Skeletal muscle satellite cell (primary cell): ENCODE data around the gene RPRD1B.

ENCODE experiments used
- H3K27me3 ChIP-seq: 2 replicates; pipeline ENCODE4 v1.7.0; 2013; ENCODE audit warnings: low read length; ENCODE audit not compliant: control insufficient read depth, insufficient read depth
- H3K36me3 ChIP-seq: 2 replicates; pipeline ENCODE4 v1.7.0; 2013; ENCODE audit warnings: mild to moderate bottlenecking, control low read depth, low read length; ENCODE audit not compliant: insufficient read depth
- H3K4me1 ChIP-seq: 2 replicates; pipeline ENCODE4 v1.7.0; 2013; ENCODE audit warnings: low read length; ENCODE audit not compliant: control insufficient read depth, insufficient read depth
- H3K4me2 ChIP-seq: 2 replicates; pipeline ENCODE4 v1.7.0; 2013; ENCODE audit warnings: mild to moderate bottlenecking, low read length
- H3K4me3 ChIP-seq: 2 replicates; pipeline ENCODE4 v1.7.0; 2013; ENCODE audit warnings: low read length
- H3K9ac ChIP-seq: 2 replicates; pipeline ENCODE4 v1.7.0; 2013; ENCODE audit warnings: mild to moderate bottlenecking, low read depth, low read length, moderate library complexity
- H3K9me3 ChIP-seq: replicated peaks from 2 replicates; pipeline ENCODE4 v1.7.0; 2013; ENCODE audit warnings: mild to moderate bottlenecking, control low read depth, low read length

RPRD1B gene

DNA sequence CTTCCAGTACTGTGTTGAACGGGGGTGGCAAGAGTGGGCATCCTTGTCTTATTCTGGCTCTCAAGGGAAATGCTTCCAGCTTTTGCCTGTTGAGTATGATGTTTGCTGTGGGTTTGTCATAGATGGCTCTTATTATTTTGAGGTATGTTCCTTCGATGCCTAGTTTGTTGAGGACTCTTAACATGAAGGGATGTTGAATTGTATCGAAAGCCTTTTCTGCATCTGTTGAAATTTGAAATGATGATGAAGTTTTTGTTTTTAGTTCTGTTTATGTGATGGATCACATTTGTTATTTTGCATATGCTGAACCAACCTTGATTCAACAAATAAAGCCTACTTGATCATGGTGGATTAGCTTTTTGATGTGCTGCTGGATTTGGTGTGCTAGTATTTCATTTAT lies 48.0 kb downstream of the RPRD1B start:
- Histone ChIP-seq H3K27me3 (no peaks in the 10 kb centered on the region), H3K36me3 (peaks cover 47% of the 10 kb centered on the region), H3K9me3 (no peaks in the 10 kb centered on the region), H3K4me3 (no peak overlapping the region), H3K4me1 (peaks cover 4% of the 10 kb centered on the region), H3K9ac (no peak overlapping the region), H3K4me2 (no peak overlapping the region)

DNA sequence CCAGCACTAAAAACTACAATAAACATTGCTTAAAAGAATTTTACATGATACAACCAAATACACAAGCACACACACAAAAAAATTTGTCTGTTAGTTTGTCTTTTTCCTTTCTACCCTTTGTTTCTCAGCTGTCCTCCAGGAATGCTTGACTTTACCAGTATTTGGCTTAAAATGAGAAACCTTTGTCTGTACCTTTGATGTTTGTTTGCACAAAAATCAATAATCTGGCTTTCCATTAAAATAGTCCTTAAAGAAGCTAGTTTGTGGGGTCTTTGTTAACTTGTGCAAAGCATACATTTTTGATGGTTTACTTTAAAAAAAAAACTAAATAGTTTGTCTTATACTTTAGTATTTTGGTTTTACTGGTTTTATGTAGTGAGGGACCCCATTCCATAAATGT lies 49.3 kb downstream of the RPRD1B start:
- H3K4me3 ChIP-seq = no peak overlapping the region
- H3K4me1 ChIP-seq = peaks cover 4% of the 10 kb centered on the region
- H3K9me3 ChIP-seq = no peaks in the 10 kb centered on the region
- H3K9ac ChIP-seq = no peak overlapping the region
- no peak overlapping the region for H3K4me2 ChIP-seq
- H3K36me3 ChIP-seq = peaks cover 54% of the 10 kb centered on the region
- H3K27me3 ChIP-seq = no peaks in the 10 kb centered on the region

DNA sequence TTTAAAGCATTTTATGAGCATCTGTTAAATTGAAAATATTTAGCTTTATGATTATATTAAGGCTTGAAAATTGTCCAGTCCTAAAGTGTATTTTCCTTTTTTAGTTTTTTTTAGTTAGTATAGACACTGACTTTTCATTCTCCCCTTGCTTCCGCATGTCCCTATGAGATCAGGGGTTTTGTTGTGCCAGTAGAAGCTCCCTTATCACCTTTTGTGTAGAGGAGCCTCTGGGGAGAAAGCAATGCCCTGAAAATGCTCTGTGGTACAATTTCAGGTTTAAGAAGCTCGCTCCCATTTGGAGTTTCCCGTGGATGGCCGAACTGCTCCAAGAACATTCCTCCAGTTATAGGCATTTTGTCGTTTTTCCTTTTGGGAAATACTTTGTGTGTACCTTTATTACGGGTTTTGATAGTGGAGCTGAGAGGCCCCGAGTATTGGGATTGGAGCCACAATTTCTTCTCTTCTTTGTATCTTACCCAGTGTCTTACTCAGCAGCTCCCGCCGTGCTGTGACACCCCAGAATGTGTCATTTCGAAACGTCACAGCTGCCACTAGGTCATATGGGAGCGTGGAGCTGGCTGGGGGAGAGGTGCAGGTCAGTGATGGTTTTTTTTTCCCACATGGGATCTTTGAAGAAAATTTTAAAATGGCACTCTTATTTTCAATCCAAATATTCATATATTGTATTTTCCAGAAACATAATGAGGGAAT lies 49.9 kb downstream of the RPRD1B start:
- peaks cover 60% of the 10 kb centered on the region for H3K36me3 ChIP-seq

DNA sequence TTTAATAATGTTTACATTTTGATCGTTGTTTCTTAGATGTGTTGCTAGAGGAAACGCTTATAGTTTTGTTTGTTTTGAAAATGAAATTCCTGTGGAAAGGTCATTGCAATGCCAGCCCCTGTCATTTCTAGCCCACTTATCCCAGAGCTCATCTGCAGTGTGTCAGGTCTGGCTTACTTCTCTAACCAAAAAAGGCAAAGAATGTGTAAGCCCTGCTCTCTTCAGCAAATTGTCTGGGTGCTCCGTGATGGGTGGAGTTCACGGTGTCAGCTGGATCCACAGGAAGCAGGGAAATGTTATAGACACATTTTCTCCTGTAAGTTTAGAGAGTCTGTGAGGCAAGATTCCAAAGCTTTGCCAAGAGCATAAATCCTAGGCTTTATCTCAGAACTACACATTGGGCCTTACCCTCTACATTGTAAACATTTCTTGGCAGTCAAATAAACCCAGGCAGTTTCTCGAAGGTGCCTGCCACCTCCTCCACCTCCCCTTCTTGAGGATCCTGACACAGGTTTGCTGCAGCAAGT lies 50.9 kb downstream of the RPRD1B start:
- no peak overlapping the region for H3K4me2 ChIP-seq
- peaks cover 58% of the 10 kb centered on the region for H3K36me3 ChIP-seq
- no peaks in the 10 kb centered on the region for H3K27me3 ChIP-seq
- H3K4me3 ChIP-seq = no peak overlapping the region
- H3K9me3 ChIP-seq = no peaks in the 10 kb centered on the region
- peaks cover 4% of the 10 kb centered on the region for H3K4me1 ChIP-seq
- H3K9ac ChIP-seq = no peak overlapping the region

More for the DNA sequence above, 49.9 kb downstream of the RPRD1B start:
- Histone ChIP-seq H3K9me3 (no peaks in the 10 kb centered on the region), H3K27me3 (no peaks in the 10 kb centered on the region), H3K9ac (no peak overlapping the region), H3K4me3 (no peak overlapping the region), H3K4me1 (peaks cover 4% of the 10 kb centered on the region), H3K4me2 (no peak overlapping the region)

DNA sequence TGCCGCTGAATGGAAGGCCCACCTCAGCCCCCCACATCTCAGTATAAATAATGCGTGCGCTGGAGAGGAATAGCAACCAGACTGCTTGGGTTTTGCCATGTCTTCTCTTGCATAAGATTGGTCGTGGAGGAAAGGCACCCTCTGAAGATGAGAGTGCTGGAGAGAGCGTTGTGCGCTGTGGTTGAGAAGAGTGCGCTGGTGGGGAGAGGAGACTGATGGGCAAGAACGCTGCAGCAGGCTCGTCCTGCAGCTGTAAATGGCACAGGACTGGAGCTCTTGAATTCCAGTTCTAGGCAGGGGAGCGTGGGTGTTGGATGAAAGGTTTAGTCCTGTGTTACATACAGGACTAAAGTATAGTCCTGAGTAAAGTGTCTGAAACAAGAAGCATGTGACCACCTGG lies 51.5 kb downstream of the RPRD1B start:
- peaks cover 4% of the 10 kb centered on the region for H3K4me1 ChIP-seq
- H3K27me3 ChIP-seq = no peaks in the 10 kb centered on the region
- peaks cover 63% of the 10 kb centered on the region for H3K36me3 ChIP-seq
- H3K4me3 ChIP-seq = no peak overlapping the region
- no peaks in the 10 kb centered on the region for H3K9me3 ChIP-seq
- no peak overlapping the region for H3K9ac ChIP-seq
- no peak overlapping the region for H3K4me2 ChIP-seq

DNA sequence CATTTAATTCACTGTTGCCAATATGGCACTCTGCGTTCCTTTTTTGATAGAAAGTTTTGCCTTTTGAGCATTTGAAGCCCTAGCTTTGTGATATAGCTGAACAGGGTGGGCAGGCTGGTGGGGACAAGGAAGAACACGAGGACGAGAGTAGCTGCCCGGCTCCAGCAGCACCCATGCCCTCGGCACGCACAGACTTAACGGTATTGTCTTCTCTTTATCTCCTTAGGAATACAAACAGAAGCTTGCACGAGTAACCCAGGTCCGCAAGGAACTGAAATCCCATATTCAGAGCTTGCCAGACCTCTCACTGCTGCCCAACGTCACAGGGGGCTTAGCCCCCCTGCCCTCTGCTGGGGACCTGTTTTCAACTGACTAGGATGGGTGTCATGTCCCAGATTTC lies 56.0 kb downstream of the RPRD1B start:
- H3K9ac ChIP-seq = no peak overlapping the region
- no peak overlapping the region for H3K4me3 ChIP-seq
- H3K4me2 ChIP-seq = no peak overlapping the region
- peaks cover 18% of the 10 kb centered on the region for H3K4me1 ChIP-seq
- H3K36me3 ChIP-seq = peaks cover 59% of the 10 kb centered on the region
- H3K9me3 ChIP-seq = no peaks in the 10 kb centered on the region
- no peaks in the 10 kb centered on the region for H3K27me3 ChIP-seq

DNA sequence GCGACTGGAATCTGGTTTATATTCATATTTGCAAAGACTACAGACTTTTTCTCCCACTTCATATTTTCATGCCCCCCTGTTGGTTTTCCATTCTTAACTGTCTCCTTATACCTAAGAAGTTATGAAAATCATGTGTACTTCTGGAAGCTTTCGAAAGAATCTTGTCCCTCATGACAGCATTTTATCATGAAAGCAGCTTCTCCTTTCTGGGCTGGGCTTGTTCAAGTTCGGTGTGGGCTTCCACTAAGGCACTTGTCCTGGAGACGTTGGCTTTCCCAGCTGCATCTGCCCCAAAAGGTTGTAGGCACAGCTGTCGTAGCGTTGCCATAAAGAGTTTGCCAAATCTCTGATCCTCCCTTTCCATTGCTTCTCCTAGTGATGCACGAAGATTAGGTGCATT lies 56.5 kb downstream of the RPRD1B start:
- Histone ChIP-seq H3K9ac (no peak overlapping the region), H3K27me3 (no peaks in the 10 kb centered on the region), H3K4me3 (no peak overlapping the region), H3K4me2 (no peak overlapping the region), H3K4me1 (peaks cover 24% of the 10 kb centered on the region), H3K36me3 (peaks cover 54% of the 10 kb centered on the region), H3K9me3 (no peaks in the 10 kb centered on the region)

DNA sequence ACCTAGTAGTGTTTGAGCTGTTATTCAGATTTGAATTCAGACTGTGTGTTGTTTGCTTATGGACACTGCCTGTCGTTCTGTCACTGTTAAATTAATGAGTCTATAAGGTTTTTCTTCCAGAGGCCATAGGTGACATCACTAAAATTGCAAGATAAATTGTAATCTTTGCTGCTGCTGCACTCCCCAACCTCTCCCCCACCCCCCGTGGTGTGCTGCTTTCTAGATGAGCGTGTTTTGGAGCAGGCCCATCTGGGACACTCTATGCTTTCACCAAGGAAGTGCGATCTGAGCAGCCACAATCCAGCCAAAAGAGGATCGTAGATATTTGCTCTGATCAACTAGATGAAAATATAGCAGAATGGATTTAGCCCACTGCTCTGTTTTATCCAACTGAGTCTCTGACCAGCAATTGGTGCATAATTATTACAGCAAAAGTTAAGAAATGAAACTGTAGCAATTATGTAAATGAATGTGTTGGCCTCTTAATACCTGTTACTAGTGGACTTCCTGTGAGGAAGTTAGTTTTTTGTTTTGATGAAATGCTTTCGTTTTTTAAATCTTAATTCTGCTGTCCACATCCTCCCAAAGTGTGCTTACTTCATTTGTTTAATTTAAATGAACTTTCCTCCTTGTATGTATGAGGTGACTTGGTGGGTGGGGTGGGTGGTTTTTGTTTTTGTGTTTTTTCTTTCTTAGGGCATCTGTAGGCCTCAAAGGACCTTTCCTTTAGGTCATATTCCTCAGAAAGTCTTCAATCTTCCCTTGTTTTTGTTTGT lies 58.1 kb downstream of the RPRD1B start:
- H3K36me3 ChIP-seq = peaks cover 40% of the 10 kb centered on the region
- no peak overlapping the region for H3K4me3 ChIP-seq
- H3K4me2 ChIP-seq = peak overlapping the region; percentile 18
- no peak overlapping the region for H3K9ac ChIP-seq
- no peaks in the 10 kb centered on the region for H3K27me3 ChIP-seq
- H3K4me1 ChIP-seq = peaks cover 29% of the 10 kb centered on the region
- no peaks in the 10 kb centered on the region for H3K9me3 ChIP-seq

DNA sequence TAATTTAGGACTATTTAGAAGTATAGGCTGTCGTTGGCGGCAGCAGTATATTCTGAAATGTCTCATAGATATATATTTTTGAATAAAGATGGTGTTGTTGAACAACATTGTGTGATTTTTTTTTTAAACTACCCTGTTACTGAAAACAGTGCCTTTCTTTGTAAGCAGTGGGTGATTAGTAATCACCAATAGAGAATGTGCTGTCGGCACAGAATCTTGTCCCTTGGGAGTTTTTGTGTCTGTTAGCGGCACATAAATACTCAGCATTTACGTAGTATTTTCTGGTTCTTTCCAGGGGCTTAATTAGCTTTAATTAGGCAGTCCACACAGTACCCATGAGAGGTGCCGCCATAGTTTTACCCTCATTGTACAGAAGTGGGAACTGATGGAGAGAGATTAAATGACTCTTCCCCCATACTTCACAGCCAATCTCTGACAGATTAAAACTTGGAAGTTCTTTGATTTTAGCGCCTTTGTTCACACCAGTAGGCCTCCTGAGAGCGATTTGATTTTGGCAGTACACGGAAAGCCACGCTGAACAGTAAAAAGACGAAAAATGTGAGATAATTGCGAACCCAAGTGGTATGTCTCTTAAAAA lies 58.8 kb downstream of the RPRD1B start:
- H3K27me3 ChIP-seq = no peaks in the 10 kb centered on the region
- no peak overlapping the region for H3K9ac ChIP-seq
- H3K4me1 ChIP-seq = peaks cover 29% of the 10 kb centered on the region
- H3K4me2 ChIP-seq = no peak overlapping the region
- H3K36me3 ChIP-seq = peaks cover 33% of the 10 kb centered on the region
- H3K9me3 ChIP-seq = no peaks in the 10 kb centered on the region
- H3K4me3 ChIP-seq = no peak overlapping the region

DNA sequence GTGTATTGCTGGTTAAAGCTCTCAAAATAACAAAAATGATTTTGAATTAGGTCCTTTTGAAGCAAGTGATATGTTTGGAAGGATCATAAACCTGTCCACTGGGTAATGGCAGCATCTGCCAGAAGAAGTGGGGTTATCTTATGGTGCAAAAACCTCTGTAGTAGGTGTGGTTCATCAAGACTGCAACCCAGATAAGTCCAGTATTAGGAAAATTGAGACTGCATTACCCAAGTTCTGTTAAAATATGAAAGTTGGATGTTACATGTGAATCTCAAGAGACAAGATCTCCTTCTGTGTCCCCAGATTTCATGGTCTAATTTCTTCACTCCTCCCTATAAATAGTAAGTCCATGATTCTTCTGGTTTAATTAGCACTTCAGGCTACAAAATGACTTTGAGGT lies 59.4 kb downstream of the RPRD1B start:
- Histone ChIP-seq H3K36me3 (peaks cover 27% of the 10 kb centered on the region), H3K9me3 (no peaks in the 10 kb centered on the region), H3K27me3 (no peaks in the 10 kb centered on the region), H3K4me2 (no peak overlapping the region), H3K4me1 (peaks cover 29% of the 10 kb centered on the region), H3K4me3 (no peak overlapping the region), H3K9ac (no peak overlapping the region)

DNA sequence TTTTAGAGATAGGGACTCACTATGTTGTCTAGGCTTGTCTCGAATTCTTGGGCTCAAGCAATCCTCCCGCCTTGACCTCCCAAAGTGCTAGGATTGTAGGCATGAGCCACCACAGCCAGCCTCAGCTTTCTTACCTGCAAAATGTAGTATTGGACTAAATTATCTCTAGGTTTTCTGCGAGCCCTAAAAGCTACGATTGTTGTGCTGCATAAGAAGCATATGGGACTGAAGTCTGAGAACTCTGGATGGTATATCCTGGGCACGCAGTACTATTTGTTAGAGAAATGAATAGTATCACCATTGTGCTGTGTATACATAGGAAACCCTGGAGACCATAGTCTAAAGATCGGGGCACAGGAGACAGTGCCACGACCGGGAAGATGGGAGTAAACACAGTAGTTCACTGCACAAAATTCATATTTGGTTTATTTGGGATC lies 60.1 kb downstream of the RPRD1B start:
- H3K9me3 ChIP-seq = no peaks in the 10 kb centered on the region
- H3K4me3 ChIP-seq = no peak overlapping the region
- no peak overlapping the region for H3K9ac ChIP-seq
- peaks cover 20% of the 10 kb centered on the region for H3K36me3 ChIP-seq
- H3K27me3 ChIP-seq = no peaks in the 10 kb centered on the region
- H3K4me2 ChIP-seq = no peak overlapping the region
- peaks cover 29% of the 10 kb centered on the region for H3K4me1 ChIP-seq
